Smooth muscle cell (in vitro differentiated cells): Measurements from ENCODE around the gene TCP1. TPM values are rescaled to one million over a fixed set of nuclear protein-coding genes. Genes with fewer than 3 reads are reported as not detected.
"Not testable (repeated sequence)": the region's sequence is repeated elsewhere in the genome, so short reads cannot be mapped to it uniquely, and the experiment has no call there.

Source experiments
- DNase-seq: peaks from one replicate; lab custom pipeline; 2025; ENCODE audit not compliant: unreplicated experiment; lab: John Stamatoyannopoulos, UW
- H2AFZ ChIP-seq: fragments of 200-600 bp; sonication (generic); 2 replicates; pipeline ENCODE4 v1.6.0; 2016; ENCODE audit warnings: antibody characterized with exemption, low read depth, mild to moderate bottlenecking
- H3F3A ChIP-seq: fragments of 200-600 bp; sonication (generic); 2 replicates; pipeline ENCODE4 v1.6.0; 2017; ENCODE audit warnings: antibody characterized with exemption, low read depth
- H3K27ac ChIP-seq: fragments of 200-600 bp; sonication (generic); 2 replicates; pipeline ENCODE4 v1.5.1; 2016; ENCODE audit warnings: low read depth, mild to moderate bottlenecking
- H3K27me3 ChIP-seq: fragments of 200-600 bp; sonication (generic); 2 replicates; pipeline ENCODE4 v1.6.1; 2016; ENCODE audit warnings: low read depth, mild to moderate bottlenecking
- H3K36me3 ChIP-seq: fragments of 200-600 bp; sonication (generic); 2 replicates; pipeline ENCODE4 v1.5.1; 2016; ENCODE audit warnings: low read depth
- H3K4me1 ChIP-seq: fragments of 200-600 bp; sonication (generic); 2 replicates; pipeline ENCODE4 v1.5.1; 2016; ENCODE audit warnings: low read depth
- H3K4me2 ChIP-seq: fragments of 200-600 bp; sonication (generic); 2 replicates; pipeline ENCODE4 v1.6.0; 2016; ENCODE audit warnings: mild to moderate bottlenecking
- H3K4me3 ChIP-seq: fragments of 200-600 bp; sonication (generic); 2 replicates; pipeline ENCODE4 v1.5.1; 2016; ENCODE audit warnings: mild to moderate bottlenecking
- H3K79me2 ChIP-seq: fragments of 200-600 bp; sonication (generic); 2 replicates; pipeline ENCODE4 v1.6.0; 2016; ENCODE audit warnings: low read depth, mild to moderate bottlenecking
- H3K9ac ChIP-seq: fragments of 200-600 bp; sonication (generic); 2 replicates; pipeline ENCODE4 v1.6.0; 2016; ENCODE audit warnings: low read depth
- H3K9me3 ChIP-seq: fragments of 200-600 bp; sonication (generic); replicated peaks from 2 replicates; pipeline ENCODE4 v1.5.1; 2016; ENCODE audit warnings: low read depth
- H4K20me1 ChIP-seq: fragments of 200-600 bp; sonication (generic); 2 replicates; pipeline ENCODE4 v1.6.0; 2016; ENCODE audit warnings: low read depth
- WGBS: methylation state at CpG from one replicate; pipeline ENCODE4 v1.1.7; 2016; ENCODE audit warnings: low lambda C conversion rate; 5-methylcytosine and 5-hydroxymethylcytosine counted together
- polyA plus RNA-seq: library from polyadenylated mRNA; unstranded; fragments of >200 nt; fragmentation: Nextera tagmentation; extraction: Ambion mirVana; gene quantifications from 2 replicates; pipeline ENCODE4 v1.2.1, GENCODE V29; 2016
- total RNA-seq: library from RNA; depleted of rRNA; stranded (reverse); fragments of >200 nt; gene quantifications from 2 replicates; pipeline ENCODE4 v1.2.3, GENCODE V29; 2014
- TF ChIP-seq, protein P1 (sequence below): fragments of 200-600 bp; sonication (generic); IDR thresholded peaks from 2 replicates; pipeline ENCODE4 v1.5.1; 2017; ENCODE audit warnings: borderline replicate concordance, mild to moderate bottlenecking, antibody characterized with exemption; ENCODE audit not compliant: insufficient read depth, poor library complexity, severe bottlenecking

Gene TCP1
- total and polyA plus RNA-seq, 2 experiments from 2014 or later: 125 to 132 TPM

DNA sequence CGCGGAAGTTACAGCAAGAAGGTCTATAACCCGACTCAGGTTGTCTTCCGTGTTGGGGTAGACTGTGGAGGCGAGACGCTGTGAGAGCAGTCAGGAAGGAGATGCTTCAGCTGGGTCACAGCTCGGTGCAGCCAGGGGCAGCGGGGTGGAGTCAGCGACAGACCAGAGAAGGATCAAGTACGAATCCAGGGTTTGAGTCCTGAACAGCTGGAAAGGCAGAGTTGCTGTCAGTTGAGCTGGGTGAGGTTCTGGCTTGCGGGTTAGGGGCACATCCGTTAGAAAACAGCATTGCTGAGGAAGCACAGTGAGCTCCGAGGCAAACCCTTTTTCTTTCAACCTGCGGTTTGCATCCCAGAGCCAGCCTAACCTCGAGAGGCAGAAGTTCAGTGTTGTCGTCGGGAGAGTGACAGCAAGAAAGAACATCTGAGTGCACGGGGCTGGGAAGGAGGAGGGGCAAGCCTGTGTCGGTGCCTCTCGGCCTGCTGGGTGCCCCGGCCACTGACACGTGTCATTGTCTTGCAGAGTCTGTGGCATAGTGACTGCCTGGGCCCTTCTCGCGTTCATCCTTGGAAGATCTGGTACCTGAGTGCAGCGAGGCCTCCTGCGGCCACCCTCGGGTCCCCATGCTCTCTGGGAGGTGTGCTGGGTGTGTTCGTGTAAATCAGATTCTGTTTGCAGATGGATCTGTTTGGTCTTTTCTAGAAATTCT, 30.7 kb upstream of the TCP1 start:
- no peak overlapping the region for H2AFZ ChIP-seq
- no peak for DNase-seq
- 76% methylated on average over 28 of the region's 28 CpGs for WGBS
- H3K27me3 ChIP-seq: no peaks in the 10 kb centered on the region
- no peak overlapping the region for H3K4me2 ChIP-seq
- no peaks in the 10 kb centered on the region for H3K4me1 ChIP-seq
- no peaks in the 10 kb centered on the region for H3K9me3 ChIP-seq
- no peaks in the 10 kb centered on the region for H3K79me2 ChIP-seq
- no peak overlapping the region for H3K9ac ChIP-seq
- TF ChIP-seq, protein P1, sequence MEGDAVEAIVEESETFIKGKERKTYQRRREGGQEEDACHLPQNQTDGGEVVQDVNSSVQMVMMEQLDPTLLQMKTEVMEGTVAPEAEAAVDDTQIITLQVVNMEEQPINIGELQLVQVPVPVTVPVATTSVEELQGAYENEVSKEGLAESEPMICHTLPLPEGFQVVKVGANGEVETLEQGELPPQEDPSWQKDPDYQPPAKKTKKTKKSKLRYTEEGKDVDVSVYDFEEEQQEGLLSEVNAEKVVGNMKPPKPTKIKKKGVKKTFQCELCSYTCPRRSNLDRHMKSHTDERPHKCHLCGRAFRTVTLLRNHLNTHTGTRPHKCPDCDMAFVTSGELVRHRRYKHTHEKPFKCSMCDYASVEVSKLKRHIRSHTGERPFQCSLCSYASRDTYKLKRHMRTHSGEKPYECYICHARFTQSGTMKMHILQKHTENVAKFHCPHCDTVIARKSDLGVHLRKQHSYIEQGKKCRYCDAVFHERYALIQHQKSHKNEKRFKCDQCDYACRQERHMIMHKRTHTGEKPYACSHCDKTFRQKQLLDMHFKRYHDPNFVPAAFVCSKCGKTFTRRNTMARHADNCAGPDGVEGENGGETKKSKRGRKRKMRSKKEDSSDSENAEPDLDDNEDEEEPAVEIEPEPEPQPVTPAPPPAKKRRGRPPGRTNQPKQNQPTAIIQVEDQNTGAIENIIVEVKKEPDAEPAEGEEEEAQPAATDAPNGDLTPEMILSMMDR: no peak
- no peaks in the 10 kb centered on the region for H4K20me1 ChIP-seq
- no peaks in the 10 kb centered on the region for H3K36me3 ChIP-seq
- no peak overlapping the region for H3K27ac ChIP-seq
- H3F3A ChIP-seq: no peaks in the 10 kb centered on the region
- no peak overlapping the region for H3K4me3 ChIP-seq

DNA sequence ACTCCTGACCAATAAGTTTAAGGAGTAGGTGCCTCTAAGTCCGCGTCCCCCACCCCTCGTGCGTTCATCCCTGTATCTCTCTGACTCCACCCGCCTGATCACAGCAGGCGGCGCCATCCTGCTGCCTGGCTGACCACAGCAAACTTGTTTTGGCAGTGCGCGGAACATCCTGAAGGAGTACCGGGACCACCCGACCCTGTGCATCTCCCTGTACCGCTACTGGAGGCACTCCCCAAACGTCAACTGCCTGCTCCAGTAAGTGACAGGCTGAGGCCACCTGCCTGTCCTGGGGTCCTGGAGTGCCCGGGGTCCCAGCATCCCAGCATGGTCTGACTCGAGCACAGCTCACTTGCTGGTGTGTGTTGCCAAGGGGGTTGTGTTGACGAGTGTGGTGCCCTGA, 29.7 kb upstream of the TCP1 start:
- no peaks in the 10 kb centered on the region for H3K79me2 ChIP-seq
- no peak for DNase-seq
- no peaks in the 10 kb centered on the region for H3K36me3 ChIP-seq
- TF ChIP-seq, protein P1: no peak
- H3K4me2 ChIP-seq: no peak overlapping the region
- no peak overlapping the region for H3K9ac ChIP-seq
- H3K4me1 ChIP-seq: no peaks in the 10 kb centered on the region
- WGBS: 93% methylated on average over 16 of the region's 16 CpGs
- H3K27me3 ChIP-seq: no peaks in the 10 kb centered on the region
- no peaks in the 10 kb centered on the region for H3F3A ChIP-seq
- H3K27ac ChIP-seq: no peak overlapping the region
- no peak overlapping the region for H2AFZ ChIP-seq
- H3K4me3 ChIP-seq: no peak overlapping the region
- no peaks in the 10 kb centered on the region for H4K20me1 ChIP-seq
- no peaks in the 10 kb centered on the region for H3K9me3 ChIP-seq

DNA sequence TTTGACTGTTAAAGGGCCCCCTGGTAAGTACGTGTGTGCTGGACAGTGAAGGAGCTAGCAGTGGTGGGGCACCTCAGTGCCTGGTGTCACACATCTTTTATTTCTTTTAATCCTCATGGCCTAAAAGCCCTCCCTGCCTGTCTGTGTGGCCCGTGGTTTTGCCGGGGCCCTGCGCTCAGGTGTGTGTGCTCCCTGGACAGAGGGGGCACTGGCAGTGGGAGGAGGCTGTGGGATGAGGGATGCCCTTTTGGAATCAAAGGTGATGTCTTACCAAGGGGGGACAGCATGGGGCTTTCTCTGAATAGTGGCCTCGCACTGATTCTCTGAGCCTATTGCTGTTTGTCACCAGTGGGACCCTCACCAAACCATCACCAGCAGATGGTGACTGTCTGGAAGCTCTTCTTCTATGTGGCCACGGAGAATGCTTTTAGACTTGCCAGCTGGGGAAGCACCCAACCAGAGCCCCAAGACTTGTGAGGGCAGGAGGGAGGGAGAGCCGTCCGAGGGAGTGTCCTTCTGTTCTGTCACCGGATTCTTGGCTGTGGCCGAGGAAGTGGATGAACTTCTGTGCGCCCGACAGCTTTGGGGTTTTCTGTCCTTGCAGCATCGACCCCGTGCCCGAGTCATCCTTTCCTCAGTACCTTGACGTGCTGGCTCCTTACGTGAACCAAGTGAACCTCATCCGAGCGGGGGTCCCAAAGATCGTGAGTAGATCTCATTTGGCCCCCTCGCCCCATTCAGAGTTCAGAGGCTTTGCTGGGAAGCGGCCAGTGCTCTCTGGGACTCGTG, 28.7 kb upstream of the TCP1 start:
- TF ChIP-seq, protein P1: no peak
- Histone ChIP-seq H3K27ac (no peak overlapping the region), H3K27me3 (no peaks in the 10 kb centered on the region), H3K79me2 (no peaks in the 10 kb centered on the region), H3K9ac (no peak overlapping the region), H3K4me2 (no peak overlapping the region), H3K4me1 (no peaks in the 10 kb centered on the region), H3K36me3 (no peaks in the 10 kb centered on the region), H3K9me3 (no peaks in the 10 kb centered on the region), H4K20me1 (no peaks in the 10 kb centered on the region), H2AFZ (no peak overlapping the region), H3K4me3 (no peak overlapping the region), H3F3A (no peaks in the 10 kb centered on the region)
- no peak for DNase-seq
- WGBS: 94% methylated on average over 20 of the region's 23 CpGs

DNA sequence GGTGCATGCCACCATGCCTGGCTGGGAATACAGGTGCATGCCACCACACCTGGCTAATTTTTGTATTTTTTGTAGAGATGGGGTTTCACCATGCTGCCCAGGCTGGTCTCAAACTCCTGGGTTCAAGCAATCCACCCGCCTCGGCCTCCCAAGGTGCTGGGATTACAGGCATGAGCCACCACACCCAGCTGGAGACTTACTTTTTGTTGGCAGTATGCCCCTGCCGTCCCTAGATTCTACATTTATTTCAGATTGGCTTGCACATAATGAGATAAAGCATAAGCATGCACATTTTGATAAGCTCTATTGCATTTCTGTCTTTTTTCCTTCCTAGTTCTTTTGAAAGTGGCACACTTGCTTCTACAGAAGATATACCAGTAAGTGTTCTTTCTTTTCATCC, 27.4 kb upstream of the TCP1 start:
- H3F3A ChIP-seq, H2AFZ ChIP-seq, H3K4me1 ChIP-seq, H3K79me2 ChIP-seq, H3K4me3 ChIP-seq, H3K9me3 ChIP-seq, H3K9ac ChIP-seq, H4K20me1 ChIP-seq, DNase-seq, H3K27me3 ChIP-seq, H3K36me3 ChIP-seq, H3K27ac ChIP-seq, H3K4me2 ChIP-seq: not testable (repeated sequence)
- 98% methylated on average over 3 of the region's 3 CpGs for WGBS
